ENCODE measurements around the gene TRABD2B.

Gene TRABD2B

DNA sequence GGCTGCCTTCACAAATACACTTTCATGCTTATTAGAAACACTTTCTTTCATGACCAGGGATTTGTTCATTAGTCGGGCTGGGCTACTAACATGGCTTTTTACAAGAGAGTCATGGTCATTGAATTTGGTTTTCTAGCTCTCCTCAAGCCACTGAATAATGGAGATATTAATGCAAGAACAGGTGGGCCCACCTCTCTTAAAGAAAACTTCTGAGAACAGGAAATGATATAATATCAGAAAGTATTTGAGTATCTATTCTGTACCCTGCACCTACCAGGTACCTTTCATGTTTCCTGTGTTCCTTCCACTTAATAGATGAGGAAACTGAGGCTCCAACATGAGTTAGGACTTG is 90.0 kb downstream of the TRABD2B start:
- no peak for DNase-seq (ENCODE audit: low spot score)

DNA sequence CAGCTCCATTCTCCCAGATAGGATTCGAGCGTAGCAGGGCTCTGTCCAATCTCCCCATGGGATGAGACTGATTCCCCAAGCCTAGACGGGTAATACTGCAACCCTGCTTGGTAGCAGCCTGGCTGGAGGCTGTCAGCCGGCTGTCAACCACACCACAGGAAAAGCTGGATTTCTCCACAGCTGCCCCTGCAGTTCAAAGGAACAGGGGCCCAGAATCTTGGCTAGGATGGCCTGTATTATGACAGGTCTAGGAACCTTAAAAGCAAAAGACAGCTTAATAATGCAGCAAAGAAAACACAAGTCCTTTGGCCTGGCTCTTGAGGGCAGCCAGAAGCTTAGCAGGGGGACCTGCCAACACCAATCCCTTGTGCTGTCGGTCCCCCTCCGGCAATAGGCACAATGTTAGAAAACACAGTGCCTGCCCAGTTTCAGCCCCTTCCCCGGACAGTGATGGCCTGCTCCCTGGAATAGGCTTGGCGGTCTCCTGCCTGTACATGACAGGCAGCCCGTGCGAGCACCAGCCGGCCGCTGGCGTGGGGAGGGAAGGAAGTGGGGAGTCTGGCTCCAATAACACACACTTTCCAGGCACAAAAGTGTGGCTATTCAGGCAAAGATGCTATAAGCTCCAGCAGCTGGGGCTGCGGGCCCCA is 90.5 kb downstream of the TRABD2B start:
- no peak for DNase-seq (ENCODE audit: low spot score)

DNA sequence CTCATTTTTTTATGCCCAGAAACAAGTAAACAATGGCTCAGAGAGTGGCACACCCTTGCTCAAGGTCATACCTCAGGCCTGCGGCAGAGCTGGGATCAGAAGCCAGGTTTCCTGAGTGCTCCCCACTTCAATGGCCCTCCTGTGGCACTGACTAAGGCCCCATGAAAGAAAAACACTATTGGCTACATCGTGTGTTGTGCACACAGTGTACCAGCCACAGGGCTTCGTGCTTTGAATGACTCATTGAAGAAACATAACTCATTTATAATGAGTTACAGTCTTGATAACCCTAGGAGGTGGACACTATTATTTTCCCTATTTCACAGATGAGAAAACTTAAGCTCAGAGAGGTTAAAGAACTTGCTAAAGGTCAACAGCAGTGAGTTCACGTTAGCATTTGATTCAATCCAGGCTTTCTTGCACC is 91.2 kb downstream of the TRABD2B start:
- peak; percentile 50 for DNase-seq (ENCODE audit: low spot score)

DNA sequence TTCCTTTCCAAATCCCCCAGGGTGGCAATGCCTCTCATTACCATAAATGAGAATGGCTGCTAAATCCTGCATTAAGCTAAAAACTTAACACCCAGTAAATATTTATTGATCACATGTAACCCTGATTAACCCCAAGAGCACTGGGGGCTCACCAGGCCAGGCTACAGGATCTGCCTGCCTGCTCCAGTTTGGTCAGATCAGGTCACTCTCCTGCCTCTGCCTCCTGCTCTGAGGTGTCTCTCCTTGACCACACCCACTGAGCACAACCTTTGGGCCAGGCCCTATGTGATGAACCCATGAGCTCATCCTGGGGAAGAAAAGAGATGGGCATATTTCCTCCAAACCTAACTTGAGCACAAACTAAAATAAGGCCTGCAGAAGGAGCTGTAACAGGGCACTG is 93.5 kb downstream of the TRABD2B start:
- DNase-seq (ENCODE audit: low spot score), result no peak

DNA sequence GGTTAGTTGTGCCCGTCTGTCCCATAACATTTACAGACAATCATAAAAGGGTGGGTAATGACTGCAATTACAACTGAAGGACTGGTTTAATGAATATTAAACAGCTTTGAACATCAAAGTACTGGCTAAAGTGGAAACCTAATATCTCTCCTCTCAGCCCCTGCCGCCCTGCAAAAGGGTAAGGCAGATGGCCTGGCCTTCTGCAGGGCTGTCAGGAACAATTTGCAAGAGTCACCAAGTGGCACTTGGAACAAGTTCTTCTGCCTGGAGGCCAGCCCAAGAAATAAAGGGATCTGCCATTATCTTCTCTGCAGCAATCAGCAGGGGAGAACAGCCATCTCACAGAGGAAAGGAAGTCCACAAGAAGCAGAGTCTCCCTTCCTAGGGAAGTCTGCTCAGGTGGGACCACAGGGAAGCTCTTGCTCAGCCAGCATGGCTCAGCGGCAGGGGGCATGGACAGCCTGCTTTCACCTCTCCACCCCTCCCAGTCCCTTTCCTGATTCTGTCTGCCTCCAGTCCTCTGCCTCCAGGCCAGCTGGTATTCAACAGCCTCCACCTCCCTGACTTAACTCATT is 96.1 kb downstream of the TRABD2B start:
- no peak for DNase-seq (ENCODE audit: low spot score)

DNA sequence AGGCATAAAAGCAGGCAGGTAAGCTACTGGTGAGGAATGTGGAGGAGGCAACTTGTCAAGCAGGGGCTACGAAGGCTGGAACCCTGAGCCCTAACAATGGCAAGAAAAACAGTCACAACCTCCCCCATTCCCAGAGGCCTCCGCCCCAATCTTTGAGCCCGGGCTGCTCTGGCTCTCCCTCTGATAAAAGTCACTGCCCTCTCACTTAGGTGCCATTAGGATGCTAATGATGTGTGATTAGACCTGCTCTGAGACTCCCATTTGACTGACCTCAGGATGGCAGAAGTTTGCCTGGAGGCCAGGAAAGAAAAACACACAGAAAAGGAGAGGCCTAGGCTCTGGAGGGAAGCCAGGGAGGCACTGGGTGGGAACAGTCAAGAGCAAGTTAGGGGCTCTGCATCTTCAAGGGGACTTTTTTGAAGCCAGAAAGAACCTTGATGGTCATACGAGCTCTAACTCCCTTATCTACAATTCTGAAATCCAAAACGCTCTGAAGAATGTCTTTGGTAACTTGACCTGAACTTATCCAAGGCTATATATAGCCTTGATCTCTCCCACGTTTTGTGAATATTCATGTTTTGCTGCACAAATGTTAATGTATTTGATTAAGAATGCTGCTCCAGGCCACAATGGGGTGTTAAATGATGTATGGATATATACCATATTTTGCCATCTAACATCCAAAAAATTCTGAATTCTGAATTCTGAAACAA is 98.9 kb downstream of the TRABD2B start:
- DNase-seq (ENCODE audit: low spot score), result no peak

DNA sequence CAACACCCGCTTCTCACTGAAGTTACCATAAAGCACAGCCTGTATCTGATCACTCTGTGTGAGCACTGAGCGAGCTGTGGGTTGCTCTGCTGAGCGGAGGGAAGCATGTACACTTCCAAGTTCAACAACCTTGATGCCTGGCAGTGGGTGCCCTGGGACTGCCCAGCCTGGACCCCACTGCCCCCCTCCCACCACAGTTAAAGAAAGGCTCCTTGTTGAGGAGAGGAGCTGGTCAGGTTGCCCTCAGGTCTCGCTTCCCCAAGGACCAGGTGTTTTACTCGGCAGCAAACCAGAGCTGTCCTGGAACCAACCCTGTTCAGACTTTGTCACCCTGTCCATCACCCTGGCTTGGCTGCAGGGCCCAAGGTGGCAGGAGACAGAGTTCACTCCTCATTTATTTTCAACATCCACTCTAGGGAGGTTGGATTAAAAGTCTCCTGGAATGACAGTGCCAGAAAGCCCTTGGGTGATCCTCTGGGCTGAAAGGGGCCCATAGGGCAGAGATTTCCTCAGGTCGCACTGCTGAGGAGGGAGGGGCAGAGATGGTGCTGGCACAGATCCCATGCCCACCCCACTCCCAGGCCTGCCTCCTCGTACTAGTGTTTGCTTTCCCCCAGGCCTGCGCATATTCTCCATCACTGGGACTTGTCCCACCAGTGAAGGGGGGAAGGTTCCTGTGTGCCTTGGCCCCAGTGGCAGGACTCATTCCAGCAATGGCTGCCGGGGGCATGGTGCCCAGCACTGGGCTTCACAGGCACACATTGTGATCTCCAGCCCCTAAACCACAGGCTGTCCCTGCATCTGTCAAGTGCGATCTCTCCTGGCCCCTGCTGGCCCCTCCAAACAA is 101.7 kb downstream of the TRABD2B start:
- no peak for DNase-seq (ENCODE audit: low spot score)

DNA sequence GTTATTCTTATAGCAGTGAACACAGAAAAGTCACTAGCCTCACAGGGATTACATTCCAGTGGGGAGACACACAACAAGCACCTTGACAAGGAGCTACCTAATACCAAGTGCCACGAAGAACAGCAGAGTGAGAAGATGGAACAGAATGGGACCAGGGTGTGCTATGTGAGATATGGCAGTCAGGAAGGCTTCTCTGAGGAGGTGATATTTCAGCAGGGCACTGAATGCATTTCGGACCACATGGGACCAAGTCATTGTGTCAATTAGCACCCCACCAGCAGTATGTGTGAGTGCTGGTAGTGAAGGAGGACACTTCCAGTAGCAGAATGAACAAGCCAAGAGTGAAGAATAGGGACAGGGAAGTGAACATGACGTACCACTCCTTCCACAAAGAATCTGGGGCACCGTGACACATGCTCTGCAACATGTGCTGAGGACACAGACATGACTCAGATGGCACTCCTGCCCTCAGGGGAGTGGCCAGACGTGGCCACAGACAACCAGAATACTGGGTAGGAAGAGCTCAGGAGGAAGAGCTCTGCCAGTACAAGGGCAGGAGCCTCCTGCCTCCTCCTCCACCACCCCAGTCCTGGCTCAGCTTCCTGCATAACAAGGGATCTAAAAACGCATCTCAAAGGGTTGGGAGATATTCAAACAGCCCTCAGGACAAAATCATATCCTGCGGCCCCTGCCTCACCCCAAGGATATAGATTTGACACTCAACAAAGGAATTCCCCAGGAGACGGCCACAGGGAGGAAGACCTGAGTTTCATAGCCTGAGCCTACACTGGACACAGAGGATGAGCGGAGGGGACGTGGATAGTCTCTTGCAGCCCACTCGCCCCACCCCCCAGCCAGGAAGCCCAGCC is 102.5 kb downstream of the TRABD2B start:
- peak; percentile 14 for DNase-seq (ENCODE audit: low spot score)

DNA sequence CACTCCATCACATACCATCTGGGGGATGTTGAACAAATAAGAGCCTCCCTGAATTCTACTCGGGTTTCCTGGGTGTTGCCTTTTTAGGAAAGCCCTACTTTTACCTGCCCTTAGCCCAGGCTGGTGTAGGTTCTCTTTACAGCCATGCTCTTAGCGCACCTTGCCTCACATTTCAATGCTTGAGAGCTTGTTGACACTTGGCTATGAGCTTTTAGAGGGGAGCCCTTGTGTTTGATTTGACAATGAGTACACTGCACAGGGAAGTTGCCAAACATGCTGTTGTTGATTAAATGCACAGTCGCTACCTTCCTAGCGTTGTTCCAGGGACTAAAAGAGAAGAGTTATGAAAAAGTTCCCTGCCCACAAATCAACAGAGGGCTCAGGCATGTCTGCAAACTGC is 103.8 kb downstream of the TRABD2B start:
- no peak for DNase-seq (ENCODE audit: low spot score)

DNA sequence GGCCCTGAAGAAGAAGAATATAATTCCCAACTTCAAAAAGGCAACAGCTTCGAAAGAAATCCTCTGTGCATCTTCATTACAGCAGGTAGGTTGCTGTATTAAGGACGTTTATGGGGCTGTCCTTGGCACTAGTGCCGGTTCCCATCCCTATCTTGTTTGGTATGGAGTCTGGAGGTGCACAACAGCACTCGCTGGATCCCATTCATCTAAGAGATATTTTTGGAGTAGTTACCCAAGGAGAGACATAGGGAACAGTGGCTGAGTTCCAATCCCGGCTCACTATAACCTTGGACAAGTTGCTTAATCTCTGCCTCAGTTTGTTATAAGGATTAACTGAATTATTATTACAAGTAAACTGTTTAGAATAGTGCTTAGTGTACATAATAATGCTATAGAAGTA is 106.4 kb downstream of the TRABD2B start:
- DNase-seq (ENCODE audit: low spot score), result no peak

DNA sequence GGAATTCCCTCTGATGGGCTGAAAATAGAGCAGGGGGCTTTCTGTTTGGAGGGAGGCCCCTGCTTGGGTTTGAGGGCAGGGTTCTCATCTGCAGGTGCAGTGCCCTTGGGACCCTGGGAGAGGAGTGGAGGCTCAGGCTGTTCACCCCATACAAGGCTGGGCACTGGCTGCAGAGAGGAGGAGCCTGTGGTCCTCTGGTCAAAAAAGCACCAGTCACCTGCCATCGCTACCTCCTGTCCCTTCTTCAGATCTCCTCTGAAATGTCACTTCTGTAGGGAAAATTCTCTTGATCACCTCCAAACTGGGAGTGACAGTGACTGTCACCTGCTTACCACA is 108.9 kb downstream of the TRABD2B start:
- DNase-seq (ENCODE audit: low spot score), result no peak

DNA sequence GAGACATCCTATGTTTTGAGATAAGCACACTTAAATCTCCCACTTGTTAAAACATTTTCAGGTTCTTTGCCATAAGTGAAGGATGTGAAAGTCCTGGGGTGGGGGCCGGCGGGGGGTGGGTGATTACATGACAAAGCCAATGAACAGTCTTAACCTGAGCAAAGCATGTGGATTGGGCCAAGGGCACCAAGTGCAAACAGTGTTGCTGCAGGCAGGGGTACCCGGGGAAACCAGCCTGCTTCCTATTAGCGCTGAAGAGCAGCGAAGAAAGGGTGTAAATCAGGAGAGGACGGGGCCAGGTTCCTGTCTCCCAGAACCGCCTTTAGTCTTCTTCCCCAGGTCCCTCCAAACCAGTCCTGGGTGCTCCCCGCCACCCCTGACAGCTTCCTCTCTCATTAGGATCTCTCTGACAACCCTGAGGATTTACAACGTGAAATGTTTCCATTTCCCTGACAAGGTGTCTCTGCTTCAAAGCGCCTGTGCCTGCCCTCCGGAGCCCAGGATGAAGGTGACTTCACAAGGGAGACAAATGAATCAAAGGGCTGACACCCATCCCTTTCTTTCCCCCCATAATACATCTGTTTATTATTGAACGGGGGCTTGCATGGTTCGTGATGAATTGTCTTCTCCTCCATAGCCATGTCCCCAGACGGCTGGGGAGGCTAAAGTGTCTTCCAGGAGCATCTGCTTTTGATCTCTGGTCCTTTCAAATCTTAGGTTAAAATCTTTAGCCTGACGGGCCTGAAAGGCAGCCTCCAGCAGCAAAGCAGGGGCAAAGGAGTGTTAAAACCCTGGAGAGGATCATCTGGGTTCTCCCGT is 109.5 kb downstream of the TRABD2B start:
- DNase-seq (ENCODE audit: low spot score), result no peak

DNA sequence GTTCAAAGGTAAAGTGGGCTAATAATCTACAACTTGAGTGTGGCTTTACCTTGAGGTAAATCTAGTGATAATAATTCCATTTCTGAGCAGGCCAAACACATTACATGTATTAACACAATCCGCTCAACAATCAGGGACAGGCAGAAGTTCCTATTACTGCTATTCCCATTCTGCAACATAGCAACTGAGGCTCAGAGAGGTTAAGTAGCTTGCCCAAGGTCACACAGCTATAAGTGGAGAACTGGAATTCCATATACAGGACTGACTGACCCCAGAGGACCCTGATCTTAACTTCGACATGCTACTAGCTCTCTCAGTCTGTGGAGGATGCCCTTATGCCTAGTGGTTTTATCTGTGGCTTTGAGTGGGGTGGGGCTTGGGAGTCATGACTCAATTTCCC is 110.1 kb downstream of the TRABD2B start:
- no peak for DNase-seq (ENCODE audit: low spot score)

DNA sequence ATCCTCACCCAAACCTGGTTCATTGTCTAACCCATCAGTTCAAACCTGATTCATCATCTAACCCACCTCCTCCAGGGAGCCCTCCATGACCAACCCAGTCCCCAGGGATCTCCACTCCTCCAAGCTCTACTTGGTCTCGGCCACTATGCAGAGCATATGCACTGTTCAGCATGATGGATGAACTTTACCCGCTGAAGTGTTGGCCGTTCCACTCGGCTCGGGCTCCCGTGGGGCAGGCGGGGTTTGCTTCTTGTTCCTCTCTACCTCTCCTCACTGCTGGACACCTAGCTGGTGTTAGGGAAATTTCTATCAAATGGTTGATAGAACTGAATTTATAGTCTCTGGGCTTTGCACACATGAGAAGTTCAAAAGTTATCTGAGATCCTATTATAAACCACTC is 111.0 kb downstream of the TRABD2B start:
- DNase-seq (ENCODE audit: low spot score), result no peak

DNA sequence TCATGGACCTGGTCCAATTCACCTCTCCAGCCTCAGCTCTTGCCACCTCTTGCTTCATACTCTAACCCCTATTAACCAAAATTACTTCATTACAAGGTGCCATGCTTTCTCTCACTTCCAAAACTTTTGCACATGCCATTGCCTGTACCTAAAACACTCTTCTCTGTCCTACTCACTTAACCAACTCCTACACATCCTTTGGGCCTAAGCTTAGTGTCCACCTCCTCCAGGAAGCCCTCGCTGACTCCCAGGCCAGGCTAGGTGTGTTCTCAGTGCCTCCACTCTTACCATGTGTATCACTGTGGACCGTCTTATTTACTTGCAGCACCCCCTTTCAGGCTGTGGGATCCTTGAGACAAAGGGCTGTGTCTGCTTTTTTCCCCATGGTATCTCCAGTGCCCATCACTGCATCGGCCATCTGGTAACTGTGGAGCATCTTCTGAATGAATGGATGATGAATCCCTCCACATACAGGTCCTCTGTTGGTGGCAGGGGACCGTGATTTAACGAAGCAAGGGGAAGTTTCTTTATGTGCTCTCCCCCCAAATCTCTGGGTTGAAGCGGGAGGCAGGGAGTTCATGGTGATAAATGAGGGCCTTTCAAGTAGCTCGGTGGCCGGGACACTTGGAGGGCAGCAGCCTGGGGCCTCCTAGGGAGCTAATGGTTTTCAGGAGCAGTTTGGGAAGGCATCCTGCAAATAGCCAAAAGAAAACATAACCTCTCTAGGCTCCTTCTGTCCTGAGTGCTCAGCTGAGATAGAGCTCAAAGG is 111.9 kb downstream of the TRABD2B start:
- DNase-seq (ENCODE audit: low spot score), result no peak

DNA sequence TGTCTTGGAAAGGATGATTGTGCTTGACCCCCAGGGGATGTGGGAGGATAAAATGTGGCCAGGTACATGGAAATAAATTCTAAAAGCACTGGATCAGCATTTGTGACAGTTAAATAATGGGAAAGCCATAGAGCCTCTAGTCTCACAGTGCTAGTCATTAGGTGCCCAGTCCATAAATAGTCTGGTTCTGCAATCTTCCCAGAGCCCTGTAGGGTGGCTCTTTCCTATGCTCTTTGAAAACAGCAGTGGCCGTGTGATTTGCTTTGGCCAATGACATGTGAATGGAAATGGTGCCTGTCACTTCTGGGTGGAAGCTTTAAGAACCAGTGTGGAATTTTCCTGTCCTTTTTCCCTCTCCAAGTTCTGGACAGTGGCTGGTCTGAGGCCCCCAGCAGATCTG is 113.2 kb downstream of the TRABD2B start:
- DNase-seq (ENCODE audit: low spot score), result no peak

DNA sequence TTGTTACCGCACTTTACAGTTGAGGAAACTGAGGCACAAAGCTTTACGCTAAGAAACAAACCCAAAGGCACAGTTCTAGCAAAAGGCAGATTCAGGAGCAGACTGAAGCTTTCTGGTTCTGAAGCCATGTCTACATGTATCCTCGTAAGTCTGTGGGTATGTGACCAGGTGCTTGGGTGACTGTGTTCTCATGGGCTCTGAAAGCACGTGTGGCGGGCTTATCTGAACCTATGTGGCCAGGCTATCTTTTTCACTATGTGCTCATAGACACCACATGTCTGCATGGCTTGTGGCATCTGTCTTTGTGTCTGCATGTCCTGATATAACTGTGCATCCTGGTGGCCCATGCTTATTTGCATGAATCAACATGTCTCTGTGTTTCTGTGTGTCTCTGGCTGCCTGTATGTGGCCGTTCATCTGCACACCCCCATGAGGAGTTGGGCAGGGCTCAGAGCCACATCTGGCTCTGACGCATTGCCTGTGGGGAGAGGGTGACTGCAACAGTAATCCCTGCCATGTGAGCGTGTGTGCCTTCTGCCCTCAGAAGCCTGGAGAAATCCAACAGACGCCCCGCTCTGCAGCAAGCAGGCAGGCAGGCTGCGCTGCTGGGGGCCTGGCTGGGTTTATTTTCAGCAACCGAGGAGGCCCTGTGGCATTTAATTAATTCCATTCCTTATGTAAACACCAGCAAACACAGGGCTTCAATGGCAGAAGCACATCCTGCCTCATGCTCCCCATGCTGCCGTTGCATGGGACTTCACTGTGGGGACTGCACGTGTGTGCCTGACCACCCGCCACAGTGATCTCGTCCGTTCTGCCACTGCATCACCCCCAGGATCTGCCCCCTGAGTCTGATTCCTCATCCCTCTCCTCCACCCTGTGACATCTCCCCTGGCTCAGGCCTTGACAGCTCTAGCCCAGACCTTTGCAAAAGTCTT is 115.4 kb downstream of the TRABD2B start:
- DNase-seq (ENCODE audit: low spot score), result no peak

DNA sequence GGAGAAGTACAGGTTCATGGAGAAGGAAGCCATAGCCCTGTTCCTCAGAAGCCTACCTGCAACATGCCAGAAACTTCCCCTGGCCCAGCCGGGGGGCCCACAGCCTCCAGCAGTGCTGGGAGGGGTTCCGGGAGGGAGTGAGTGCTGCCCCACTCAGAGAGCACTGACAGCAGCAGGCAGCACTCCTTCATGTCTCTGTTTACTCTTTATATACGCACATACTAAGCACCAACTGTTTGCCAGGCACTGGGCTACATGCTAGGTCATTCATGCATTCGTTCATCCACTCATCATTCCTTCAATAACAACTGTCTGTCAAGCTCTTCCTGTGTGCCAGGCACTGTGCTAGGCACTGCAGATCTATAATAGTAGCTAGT is 120.6 kb downstream of the TRABD2B start:
- no peak for DNase-seq (ENCODE audit: low spot score)
